ENCODE data around the gene STT3A.
"Not testable (repeated sequence)": the region's sequence is repeated elsewhere in the genome, so short reads cannot be mapped to it uniquely, and the experiment has no call there.

The STT3A gene

DNA sequence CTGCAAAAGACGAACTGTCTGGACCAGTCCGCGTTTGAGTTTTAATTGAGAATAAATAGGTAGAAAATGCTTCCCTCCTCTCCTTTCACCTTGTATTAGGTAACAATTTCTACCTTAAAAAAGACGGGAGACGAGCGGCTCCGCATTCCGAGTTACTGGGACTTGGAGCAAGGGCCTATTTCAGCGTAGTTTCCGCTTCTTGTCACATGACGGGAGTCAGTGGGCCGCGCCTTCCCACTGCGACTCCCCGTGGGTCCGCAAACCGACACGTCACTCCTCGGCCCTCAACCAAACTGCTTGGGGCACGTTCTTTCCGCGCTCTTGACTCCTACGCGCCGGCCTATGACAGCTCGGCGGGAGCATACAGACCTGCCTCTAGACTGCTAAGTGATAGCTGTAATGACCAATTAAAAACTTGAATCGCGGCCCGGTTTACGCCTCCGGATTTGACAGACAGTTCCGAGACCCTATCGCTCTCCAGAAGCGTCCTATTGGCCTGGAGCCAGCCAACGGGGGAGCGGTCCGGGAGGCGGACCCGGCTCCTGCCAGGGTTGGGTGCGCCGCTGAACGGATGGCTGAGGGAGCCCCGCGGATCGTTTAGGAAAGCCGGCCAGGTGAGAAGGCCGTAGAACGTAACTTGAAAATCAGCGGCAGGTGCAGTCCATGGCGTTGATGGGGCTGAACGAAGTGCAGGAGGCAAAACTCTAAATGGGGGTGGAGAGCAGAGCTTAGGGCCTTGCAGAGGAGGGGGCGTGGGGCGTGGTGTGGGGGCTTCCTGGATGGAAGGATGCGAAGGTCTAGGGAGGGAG is at the start of gene STT3A:
STT3A (plus strand) TSS at position 548 of the 809 bp plus-strand sequence. CDS start 3,064 bp downstream, outside the sequence.
- DNase-seq (ENCODE audit: low read depth): peak; percentile 100

DNA sequence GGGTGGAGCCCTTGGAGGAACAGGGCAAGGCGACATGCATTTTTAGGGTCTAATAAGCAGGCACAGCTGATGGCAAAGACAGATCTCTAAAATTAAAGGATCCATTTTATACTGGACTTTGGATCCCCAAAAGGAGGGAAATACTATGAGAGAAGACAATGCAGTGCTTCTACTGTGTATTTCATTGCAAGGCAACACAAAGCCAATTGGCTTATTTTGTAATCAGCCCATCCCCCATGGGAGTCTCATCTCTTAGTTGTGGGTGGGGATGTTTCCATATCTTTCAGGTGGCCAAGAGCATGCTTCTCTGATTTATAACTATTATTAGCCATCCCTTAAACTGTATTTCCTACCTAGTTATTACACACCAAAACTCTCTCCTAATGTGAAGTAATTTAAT is 41.9 kb upstream of the STT3A start:
- DNase-seq (ENCODE audit: low read depth): no peak

DNA sequence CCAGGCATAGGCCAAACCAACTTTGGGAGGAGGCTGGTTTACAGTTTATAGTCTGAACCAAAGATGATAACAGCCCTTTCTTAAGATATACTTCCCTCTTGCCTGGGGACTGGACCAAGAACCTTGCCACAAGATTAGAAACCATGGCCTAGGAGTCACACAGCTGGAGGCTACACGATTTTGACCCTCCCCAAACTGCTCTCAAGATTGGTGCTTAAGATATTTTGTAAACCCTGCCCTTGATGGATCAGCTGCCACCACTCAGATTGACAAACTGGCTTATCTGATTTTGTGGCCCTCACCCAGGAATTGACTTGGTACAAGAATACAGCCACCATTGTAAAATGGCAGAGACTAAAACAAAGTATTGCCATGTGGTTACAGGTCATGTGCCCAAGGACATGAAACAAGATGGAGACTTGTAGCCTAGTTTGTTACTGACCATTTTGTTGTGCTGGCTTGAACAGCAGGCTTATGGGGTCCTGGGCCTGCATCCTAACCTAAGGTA is 40.8 kb upstream of the STT3A start:
- DNase-seq (ENCODE audit: low read depth): no peak

DNA sequence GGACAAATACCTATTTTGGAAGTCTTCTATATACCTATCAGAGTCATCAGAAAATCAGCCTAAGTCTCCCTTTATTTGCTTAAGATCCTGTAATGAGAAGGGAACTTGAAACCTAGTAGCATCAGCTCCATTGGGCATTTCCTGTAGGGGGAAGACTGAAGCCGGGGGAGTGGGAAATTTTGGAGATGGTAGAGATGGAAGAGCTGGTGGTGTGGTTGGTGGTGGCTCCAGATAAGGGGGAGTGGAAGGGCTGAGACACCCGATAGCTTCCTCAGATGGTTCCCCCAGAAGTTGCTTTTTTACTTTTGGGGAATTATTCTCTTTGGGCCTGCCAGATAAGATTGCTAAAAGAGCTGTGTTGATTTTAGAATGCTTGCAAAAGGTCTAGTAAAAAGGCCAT is 39.7 kb upstream of the STT3A start:
- no peak for DNase-seq (ENCODE audit: low read depth)

DNA sequence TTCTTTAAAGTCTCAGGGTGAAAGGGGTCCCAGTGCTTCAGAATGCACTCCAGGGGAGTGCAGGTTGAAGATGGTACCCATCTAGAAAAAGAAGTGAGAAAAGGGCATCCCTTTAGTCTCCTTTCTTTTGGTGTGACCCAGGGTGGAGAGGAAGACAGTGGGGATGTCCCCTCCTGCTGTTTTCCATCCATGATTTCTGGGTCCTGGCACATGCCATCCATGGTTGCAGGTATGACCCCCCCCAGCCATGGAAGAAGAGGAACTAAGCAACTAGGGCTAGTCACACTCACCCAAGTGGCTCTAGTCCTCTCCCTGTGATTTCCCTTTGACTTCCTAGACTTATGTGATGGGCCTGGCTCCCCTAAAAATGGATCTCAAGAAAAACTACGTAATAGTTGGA is 39.3 kb upstream of the STT3A start:
- DNase-seq (ENCODE audit: low read depth): no peak

DNA sequence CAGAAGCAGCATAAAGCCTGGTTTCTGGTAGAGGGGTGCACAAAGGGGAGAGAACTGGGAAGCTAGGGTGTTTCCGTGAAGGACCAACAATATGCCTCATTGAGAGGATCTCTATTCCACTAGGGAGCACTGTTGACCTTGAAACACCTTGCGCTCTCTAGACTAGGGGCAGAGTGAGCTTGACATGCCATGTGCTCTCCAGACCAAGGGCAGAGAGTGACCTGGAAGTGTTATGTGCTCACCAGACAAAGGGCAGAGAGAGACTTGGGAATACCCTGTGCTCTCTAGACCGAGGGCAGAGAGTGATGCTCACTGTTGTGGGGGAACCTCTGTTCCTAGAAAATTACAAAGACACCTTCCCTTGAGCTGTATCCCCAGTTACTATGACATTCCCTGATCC is 38.6 kb upstream of the STT3A start:
- DNase-seq (ENCODE audit: low read depth): no peak

DNA sequence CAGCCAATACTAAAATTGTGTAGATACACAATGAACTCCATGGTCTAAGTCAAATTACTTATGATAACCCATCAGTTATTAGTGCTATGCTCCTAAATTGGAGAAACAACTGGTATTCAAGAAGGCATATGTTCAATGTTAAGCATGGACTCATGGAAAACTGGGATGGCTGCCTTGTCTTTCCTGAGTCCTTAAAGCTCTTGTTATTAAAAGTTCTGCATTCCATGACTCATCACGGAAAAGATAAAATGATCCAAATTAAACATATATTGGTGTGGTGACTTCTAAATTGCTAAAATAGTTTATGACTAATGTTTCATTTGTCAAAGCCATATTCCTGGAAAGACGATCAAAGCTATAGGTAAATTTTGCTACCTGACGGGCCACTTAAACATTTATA is 32.8 kb upstream of the STT3A start:
- DNase-seq (ENCODE audit: low read depth): no peak

DNA sequence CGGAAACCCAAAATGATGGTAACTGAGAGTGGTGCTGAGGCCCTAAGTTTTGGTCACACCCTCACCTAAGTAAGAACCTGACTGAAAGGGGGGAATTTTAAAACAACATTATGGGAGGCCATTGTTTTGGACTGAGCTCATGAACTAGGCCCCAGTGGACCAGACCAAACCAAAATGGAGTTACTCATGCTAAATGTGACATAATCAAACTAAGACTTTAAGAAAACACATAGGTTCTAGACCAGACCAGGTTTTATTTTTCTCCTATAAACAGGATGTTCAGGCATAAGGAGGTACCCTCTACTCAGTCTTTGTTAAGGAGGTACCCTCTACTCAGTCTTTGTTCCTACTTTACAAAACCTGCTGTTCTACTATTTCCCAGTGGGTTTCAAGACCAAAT is 30.7 kb upstream of the STT3A start:
- DNase-seq (ENCODE audit: low read depth): no peak

DNA sequence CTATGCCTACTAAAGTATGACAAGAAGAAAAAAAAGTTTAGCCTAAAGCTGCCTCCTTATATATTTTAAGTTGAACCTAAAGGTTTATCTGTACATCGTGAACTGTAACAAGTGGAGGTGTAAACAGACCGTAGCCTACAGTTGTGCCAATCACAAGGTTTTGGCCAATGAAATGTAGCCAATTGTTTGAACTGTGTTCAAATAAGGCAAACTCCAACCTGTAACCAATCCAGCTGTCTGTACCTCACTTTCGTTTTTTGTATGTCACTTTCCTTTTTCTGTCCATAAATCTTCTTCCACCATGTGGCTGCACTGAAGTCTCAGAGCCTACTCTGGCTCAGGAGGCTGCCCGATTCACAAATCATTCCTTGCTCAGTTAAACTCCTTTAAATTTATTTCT is 30.2 kb upstream of the STT3A start:
- DNase-seq (ENCODE audit: low read depth): no peak

DNA sequence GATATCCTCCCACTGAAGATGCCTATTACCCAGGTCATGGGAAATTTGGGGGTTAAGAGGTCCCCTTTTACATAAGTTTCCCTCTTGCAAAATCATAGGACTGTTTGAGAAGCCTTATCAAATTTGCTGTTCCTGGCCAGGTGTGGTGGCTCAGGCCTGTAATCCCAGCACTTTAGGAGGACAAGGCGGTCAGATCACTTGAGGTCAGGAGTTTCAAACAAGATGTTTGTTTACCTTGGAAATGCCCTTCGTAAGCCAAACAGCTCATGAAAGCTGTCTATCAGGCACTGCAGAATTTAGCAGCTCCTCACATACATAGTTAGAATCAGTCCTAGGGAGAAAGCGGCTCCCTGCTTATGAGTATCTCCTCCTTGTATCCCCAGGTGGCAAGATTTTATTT is 28.3 kb upstream of the STT3A start:
- no peak for DNase-seq (ENCODE audit: low read depth)

DNA sequence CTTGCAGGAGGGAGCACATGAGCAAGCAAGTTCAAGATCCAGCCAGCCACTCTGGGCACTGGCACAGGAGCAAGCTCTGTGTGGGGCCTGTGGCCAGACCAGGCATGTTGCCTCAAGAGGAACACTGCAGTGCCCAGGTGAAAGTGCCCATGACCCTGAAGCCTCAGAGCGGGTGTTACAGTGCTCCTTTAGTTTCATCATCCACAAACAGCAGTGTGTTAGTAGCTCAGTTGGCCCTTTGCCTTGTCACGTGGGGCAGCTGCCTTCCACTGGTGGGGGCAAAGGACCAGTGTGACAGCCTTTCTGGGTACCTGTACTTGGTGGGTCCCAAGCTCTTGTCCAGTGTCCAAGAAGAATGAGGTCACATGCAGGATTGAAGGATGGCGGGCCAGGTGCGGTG is 26.4 kb upstream of the STT3A start:
- DNase-seq (ENCODE audit: low read depth): no peak

DNA sequence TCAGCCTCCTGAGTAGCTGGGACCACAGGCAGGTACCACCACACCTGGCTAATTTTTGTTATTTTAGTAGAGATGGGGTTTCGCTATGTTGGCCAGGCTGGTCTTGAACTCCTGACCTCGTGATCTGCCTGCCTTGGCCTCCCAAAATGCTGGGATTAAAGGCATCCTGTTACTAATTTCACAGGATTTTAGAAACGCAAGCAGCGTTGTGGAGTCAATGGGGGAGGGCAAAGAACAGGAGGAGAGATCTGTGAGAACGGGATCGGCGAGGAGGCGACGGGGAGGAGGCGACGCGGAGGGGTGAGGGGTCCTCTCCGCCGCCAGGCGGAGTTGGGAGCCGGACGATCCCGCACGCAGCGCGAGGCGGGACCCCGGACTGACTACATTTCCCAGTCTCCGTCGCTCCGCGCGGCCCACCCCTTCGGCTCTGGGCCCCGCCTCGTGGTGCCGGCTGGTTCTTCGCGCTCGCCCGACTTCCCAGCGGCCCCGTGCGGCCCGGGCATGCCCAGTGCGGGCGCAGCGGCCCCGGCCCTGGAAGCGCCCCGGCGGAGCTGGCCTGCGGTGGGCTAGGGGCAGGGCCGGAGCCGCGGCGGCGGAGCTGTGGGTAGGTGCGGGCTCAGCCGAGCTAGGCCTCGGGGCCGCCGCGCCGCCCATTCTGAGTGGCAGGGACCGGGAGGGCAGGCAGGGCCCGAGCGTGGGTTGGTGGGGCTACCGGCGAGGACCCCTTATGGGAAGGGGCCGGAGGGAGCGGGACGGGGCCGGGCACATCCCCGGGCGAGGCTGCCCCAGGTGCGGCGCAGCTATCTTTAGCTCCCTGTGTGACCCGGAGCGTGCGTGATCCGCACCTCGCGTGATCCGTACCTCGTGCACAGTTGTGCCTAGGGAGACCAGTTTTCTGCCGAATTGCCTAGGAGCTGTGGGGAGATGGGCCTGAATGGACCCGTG is 23.4 kb upstream of the STT3A start, which contains the start of gene EI24:
EI24 (plus strand) TSS at position 508 of the 945 bp plus-strand sequence. CDS start 3,051 bp downstream, outside the sequence.
- DNase-seq (ENCODE audit: low read depth): peak; percentile 52

DNA sequence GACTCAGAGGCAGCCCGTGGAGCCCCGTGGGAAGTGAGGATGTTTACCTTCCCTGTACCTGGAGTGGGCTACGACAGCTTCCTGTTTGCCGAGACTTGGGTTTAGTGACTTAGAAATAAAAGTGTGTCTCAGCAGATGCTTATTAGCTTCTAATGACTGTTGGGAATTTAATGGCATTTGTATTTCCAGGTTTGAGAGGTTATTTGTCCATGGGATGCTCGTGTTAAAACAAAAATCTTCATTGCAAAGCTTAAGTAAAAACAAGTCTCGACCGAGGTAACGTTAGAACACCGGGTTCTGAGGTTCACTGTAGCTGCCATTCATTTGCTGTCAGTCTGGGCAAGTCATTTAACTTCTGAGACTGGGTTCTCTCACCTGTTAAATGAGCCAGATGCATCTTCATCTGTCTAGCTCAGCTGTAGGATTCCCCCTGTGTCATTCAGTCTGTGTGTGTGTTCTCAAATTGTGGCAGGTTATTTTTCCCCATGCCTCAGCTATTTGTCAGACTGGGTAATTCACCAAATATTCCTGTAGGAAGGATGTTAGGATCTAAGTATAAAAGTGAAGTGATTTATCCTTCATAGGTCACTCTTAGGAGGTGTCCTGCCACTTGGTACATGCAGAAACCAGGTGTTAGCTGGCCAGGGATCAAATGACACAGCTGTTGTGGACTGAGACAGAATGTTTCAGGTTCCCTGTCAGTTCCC is 22.6 kb upstream of the STT3A start:
- DNase-seq (ENCODE audit: low read depth): no peak

DNA sequence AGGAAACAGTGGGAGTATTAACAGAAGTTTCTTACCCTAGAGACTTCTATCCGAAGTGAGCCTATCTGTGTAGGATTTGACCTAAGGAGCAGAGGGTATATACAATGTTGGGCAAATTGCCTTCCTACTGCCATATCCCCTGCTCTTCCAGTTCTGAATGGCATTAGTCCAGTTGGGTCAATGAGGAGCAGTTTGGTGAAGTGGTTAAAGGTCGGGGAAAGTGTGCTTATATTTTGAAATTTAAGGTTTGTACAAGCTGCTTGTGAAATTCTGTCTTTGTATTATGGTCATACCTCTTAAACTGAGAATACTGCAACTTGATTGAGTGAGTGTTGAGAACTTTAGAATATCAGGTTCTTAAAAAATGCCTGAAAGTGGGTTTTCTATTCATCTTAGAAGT is 21.7 kb upstream of the STT3A start:
- DNase-seq (ENCODE audit: low read depth): no peak

DNA sequence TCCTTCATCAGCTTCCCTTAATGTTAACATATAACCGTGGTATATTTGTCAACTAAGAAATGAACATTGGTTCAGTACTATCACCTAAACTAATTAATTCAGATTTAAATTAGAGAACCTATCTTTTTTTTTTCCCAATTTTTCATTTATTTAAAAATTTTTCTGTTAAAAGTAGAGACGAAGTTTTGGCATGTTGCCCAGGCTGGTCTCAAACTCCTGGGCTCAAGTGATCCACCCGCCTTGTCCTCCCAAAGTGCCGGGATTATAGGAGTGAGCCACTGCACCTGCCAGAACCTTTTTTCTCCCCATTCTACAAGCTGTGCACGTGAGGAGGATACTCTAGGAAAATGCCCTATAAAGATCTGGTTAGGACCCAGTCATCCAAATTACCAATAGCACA is 19.7 kb upstream of the STT3A start:
- no peak for DNase-seq (ENCODE audit: low read depth)

DNA sequence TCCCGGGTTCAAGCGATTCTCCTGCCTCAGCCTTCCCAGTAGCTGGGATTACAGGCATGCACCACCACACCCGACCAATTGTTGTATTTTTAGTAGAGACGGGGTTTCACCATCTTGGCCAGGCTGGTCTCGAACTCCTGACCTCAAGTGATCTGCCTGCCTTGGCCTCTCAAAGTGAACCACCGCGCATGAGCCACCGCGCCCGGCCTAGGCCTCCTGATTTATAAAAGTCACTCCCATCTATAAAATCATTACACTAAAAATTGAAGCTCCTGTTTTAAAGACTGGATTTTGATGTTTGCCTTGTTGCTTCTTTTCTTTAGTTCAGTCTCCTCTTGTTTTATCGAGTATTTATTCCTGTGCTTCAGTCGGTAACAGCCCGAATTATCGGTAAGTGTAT is 15.5 kb upstream of the STT3A start:
- not testable (repeated sequence) for DNase-seq (ENCODE audit: low read depth)

DNA sequence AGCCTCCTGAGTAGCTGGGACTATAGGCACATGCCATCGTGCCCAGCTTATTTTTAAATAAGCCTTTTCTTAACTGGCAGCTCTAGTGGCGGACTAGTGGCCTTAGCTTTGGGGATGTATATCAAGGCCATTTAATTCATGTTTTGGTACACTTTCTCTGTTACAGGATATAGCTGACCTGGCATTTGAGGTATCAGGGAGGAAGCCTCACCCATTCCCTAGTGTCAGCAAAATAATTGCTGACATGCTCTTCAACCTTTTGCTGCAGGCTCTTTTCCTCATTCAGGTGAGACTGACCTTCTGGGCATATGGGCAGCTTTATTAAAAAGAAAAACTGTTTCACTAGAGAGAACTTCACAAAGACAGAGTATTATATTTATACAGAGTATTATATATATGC is 13.9 kb upstream of the STT3A start:
- no peak for DNase-seq (ENCODE audit: low read depth)

DNA sequence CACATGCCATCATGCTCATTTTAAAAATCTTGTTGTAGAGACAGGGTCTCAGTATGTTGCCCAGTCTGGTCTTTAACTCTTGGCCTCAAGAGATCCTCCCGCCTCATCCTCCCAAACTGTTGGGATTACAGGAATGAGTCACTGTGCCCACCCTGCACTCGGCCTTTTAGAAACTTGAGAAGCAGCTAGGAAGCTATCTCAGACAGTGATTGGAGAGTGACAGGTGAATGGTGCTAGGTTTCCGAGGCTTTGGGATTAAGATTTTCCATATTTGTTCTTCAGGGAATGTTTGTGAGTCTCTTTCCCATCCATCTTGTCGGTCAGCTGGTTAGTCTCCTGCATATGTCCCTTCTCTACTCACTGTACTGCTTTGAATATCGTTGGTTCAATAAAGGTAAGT is 12.8 kb upstream of the STT3A start:
- DNase-seq (ENCODE audit: low read depth): no peak

DNA sequence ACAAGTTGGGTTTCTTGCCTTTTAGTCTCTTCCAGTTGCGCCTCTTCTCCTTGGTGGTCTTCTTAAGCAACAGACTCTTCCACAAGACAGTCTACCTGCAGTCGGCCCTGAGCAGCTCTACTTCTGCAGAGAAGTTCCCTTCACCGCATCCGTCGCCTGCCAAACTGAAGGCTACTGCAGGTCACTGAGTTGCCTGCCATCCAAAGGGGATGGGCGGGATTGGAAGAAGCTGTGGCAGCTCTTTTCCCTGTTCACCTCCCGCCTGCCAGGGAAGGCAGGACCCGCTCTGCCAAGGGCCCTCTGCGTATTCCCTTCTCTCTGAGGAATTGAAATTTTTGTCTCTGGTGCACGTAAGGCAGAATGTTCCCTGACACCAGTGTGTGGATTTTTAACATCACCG is 9.2 kb upstream of the STT3A start:
- DNase-seq (ENCODE audit: low read depth): no peak

DNA sequence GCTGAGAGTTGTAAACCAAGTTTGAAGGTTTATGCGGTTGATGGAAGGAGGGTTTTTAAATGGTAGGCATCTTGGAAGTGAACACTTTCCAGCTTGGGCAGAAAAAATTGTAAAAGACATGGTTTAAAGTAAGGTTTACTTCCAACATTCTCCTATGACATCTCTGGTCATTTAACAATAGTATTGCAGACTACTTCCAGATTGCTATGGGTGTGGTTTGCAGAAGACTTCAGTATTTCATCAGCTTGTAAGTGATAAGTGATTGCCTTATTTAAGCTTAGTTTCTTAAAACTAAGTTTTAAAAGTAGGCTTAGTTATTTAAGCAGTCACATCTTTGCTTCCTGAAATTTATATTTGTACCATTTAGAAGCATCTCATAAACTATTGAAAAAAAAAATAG is 7.2 kb upstream of the STT3A start:
- no peak for DNase-seq (ENCODE audit: low read depth)

DNA sequence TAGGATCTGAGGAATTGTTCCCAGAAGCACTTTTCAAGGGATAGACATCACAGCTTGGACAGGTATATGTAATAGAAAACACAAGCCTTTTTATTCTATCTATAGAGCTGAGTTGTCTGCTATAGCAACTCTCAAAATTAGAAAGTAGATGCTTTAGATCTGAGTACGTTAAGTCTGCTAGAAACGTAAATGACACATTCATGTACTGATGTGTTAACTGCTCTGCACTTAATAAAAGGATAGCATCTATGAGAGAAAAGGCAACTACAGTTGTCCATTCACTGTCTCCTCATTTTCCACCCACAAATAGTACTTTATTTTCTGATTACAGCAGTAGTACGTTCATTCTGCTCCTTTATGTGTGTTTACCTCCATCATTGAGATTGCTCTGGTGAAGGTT is 6.0 kb upstream of the STT3A start:
- no peak for DNase-seq (ENCODE audit: low read depth)

DNA sequence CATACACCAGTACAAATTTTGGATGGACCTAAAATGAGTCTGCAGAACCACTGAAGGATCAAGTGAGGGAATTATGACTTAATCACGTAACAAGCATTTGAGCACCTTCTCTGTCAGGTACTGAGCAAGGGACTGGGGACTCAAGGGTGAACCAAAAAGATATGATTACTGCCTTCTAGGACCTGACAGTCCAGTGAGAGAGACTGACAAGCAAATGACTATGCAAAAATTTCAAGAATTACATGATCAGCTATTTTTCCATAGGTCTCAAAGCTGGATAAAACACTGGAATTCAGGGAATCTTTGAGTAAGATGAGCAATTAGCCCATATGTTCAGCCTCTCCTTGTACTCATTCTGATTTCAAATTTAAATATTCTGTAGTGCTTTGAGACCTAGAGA is 5.2 kb upstream of the STT3A start:
- DNase-seq (ENCODE audit: low read depth): no peak
